GM18511 (cell line): ENCODE data around the gene GATAD2A.

Experiments
- ATAC-seq: cut with Tn5 transposase; IDR thresholded peaks from one replicate; pipeline ENCODE4 v1.9.1; 2021; ENCODE audit warnings: mild to moderate bottlenecking, moderate library complexity; ENCODE audit not compliant: unreplicated experiment

The GATAD2A gene

GRCh38 chr19:19540715-19541515 lies 135.4 kb downstream of the GATAD2A start:
- no peak for ATAC-seq

- no peak for ATAC-seq
These were observed 136.1 kb downstream of the GATAD2A start for GRCh38 chr19:19541616-19542015.

DNA sequence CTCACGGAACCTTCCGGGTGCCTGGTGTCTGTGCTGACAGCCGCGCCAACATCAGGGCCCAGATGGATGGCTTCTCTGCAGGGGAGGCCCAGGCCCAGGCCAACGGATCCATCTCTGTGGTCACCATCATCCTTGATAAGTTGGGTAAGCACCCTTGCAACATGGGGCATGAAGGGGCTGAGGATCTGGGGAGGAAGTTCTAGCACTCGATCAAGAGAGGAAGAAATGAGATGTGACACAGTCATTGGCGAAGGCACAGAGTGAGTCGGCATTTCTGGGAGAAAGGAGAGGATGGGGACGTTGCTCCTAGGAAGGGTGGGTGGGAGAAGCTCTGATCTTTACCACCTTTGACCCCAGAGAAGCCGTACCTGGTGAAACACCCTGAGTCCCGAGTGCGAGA lies 137.0 kb downstream of the GATAD2A start:
- no peak for ATAC-seq

- no peak for ATAC-seq
These were observed 137.6 kb downstream of the GATAD2A start for GRCh38 chr19:19543101-19543500.

DNA sequence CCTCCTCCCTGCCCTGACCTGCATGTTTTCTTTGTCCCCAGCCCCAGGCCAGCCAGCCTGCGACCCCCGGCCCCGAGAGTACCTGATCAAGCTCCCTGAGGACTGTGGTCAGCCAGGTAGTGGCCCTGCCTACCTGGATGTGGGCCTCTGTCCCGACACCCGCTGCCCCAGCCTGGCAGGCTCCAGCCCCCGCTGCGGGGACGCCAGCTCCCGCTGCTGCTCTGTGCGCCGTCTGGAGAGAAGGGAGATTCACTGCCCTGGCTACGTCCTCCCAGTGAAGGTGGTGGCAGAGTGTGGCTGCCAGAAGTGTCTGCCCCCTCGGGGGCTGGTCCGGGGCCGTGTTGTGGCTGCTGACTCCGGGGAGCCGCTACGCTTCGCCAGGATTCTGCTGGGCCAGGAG lies 138.2 kb downstream of the GATAD2A start:
- no peak for ATAC-seq

GRCh38 chr19:19544257-19544953 lies 138.9 kb downstream of the GATAD2A start:
- ATAC-seq: no peak

- ATAC-seq: no peak
These were observed 139.6 kb downstream of the GATAD2A start for GRCh38 chr19:19544954-19545591.

DNA sequence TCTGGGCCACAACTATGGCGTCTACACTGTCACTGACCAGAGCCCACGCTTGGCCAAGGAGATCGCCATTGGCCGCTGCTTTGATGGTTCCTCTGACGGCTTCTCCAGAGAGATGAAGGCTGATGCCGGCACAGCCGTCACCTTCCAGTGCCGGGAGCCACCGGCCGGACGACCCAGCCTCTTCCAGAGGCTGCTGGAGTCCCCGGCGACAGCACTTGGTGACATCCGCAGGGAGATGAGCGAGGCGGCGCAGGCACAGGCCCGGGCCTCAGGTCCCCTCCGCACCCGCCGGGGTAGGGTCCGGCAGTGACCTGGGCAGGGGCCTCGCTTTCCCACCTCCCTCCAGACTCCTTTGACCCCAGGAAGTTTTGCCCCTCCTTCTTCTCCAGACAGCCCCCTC lies 140.2 kb downstream of the GATAD2A start:
- no peak for ATAC-seq

DNA sequence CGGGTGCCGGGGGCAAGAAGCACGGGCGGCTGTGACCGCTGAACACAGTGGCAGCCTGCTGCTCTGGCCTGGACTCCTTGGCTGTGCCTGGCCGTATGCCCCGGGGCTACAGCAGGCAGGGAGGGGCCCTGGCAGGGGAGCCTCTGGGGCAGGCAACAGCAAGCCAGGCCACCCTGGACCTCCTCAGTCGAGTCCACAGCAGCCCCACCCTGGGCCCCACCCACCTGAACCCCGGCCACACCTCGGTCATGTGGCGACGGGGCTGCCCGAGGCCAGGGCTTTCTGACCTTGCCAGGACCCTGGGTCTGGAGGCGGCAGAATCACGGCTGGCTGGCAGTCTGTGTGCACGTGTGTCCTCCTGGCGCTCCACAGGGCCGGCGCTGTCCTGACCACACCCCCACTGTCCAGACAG lies 141.3 kb downstream of the GATAD2A start:
- ATAC-seq: no peak

DNA sequence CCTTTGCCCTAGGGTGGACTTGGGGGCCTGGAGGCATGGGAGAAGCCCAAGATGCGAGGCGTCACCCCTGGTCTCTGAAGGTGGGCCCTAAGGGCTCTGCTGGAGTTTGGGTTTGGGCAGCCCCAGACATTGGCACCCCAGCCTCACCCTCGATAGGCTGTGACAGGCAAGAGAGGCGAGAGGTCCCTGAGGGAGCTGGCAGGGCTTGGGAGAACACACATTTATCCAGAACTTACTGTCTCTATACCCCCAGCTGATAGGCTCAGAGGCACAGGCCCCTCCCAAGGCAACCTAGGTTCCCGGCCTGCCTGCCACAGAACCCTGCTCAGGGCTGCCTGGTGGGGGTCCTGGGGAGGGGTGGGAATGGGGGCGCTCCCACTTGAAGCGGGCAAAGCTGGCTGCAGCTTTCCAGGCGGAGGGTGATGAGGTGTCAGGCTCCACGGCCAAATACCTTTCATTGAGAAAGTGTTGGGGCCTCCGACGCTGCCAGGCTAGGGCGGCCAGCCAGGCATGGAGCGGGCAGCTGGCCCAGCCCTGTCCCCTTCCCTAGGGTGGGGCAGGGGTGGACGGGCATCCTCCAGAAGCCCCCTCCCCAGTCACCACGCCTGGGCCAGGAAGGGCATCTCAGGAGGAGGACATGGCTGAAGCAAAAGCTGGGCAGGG lies 142.3 kb downstream of the GATAD2A start:
- no peak for ATAC-seq

DNA sequence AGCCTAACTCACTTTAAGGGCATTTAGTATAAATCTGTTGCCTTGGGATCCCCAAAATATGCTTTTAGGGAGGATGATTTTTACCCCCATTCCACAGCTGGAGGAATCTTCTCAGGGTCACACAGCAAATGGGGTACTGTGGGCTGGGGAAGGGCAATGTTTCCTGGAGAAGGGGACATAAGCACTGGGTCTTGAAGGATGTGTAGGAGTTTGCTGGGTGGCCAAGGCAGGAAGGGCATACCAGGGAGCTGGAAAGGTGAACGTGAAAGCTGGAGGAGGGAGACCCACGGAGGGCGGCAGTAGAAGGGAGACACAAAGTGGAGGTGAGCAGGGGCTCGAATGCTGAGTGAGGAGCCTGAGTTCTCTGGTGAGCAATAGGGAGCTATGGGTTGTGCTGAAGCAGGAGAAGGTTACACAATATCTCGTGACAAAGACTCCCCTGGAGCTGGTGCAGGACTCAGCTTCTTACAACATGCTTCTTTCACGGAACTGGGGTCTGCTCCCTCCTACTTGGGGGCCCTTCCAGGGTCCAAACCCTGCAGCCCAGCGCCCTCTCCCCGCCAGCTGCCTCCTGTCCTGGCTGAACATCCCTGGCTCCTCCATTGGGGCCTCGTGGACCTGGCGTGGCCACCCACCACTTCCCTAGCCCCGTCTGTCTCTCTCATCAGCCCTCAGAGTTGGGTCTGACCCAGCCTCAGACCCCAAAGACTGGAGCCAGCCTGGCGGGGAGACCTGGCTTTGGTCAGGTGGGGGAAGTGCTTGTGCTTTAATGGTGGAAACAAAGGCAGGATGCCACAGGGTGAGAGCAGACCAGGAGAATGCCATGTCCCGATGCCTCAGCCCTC lies 143.7 kb downstream of the GATAD2A start:
- ATAC-seq: no peak

GRCh38 chr19:19549804-19550464 lies 144.5 kb downstream of the GATAD2A start:
- ATAC-seq: no peak

DNA sequence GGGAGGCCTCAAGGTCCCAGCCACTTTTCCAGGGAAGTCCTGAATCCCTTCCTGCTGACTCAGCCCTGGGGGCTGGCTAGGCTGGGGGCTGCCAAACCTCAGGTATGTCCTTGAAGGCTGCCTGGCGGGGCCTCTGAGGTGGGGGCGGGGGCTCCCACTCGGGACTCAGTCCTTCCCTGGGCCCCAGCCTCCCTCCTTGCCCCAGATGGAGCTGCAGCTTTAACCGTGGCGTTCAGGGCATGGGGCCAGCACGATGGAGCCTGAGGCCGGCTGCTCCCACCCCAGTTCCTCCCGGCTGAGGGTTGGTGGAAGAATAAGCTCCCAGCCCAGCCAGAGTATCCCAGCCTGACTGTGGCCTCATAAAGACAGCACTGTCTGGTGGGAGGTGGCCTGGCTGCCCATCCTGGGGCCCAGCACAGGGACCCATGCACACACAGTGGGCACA lies 145.0 kb downstream of the GATAD2A start:
- ATAC-seq: no peak

DNA sequence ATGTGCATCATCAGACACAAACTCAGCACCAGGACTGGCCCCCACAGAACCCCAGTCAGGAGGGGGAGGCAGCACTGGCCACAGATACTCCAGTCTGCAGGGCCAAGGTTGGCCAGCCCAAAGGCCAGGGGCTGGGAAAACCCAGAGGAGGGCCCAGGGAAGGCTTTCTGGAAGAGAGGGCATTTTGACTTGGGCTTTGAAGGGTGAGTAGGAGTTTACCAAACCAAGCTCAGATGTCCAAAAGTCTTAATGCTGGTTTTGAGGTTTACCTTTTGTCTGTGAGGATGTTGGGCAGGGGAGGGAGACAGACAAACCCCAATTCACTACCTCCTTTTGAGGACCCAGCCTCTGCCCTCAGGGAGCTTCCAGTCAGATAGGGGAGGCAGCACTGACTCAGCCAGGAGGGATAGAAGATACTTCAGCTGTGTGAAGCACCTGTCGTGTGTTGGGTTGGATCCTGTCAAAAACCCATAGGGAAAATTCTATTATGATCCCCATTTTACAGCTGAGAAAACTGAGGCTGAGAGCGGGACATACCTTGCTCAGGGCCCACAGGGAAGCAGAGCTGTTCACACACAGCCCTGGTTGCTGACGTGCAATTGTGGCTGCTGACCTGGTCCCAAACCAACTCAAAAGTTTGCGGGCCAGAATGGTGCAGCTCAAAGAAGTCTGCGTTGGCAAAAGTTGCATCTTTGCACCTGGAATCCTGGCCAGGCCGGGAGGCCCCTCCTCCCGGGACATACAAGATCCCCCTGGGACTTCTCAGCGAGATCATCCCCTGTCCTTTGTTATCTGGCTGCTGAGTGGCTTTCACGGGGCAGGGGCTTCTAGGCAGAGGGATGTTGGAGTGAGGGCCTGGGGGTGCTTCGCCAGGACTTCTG lies 145.7 kb downstream of the GATAD2A start:
- no peak for ATAC-seq

- no peak for ATAC-seq
These were observed 146.3 kb downstream of the GATAD2A start for GRCh38 chr19:19551853-19552192.

GRCh38 chr19:19552798-19553197 lies 147.3 kb downstream of the GATAD2A start:
- ATAC-seq: no peak

DNA sequence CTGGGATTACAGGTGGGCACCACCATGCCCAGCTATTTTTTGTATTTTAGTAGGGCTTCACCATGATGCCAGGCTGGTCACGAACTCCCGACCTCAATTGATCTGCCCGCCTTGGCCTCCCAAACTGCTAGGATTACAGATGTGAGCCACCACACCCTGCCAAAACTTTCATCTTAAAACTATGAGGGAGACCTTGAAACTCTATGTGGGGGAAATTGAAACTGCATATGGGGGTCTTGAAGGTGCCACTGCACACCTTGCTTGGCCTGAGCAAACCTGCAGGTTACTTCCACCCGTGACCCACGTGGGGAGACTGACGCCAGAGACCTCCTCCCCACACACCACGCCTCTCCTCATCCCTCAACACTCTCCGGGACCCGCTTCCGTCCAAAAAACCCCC lies 148.2 kb downstream of the GATAD2A start:
- no peak for ATAC-seq

DNA sequence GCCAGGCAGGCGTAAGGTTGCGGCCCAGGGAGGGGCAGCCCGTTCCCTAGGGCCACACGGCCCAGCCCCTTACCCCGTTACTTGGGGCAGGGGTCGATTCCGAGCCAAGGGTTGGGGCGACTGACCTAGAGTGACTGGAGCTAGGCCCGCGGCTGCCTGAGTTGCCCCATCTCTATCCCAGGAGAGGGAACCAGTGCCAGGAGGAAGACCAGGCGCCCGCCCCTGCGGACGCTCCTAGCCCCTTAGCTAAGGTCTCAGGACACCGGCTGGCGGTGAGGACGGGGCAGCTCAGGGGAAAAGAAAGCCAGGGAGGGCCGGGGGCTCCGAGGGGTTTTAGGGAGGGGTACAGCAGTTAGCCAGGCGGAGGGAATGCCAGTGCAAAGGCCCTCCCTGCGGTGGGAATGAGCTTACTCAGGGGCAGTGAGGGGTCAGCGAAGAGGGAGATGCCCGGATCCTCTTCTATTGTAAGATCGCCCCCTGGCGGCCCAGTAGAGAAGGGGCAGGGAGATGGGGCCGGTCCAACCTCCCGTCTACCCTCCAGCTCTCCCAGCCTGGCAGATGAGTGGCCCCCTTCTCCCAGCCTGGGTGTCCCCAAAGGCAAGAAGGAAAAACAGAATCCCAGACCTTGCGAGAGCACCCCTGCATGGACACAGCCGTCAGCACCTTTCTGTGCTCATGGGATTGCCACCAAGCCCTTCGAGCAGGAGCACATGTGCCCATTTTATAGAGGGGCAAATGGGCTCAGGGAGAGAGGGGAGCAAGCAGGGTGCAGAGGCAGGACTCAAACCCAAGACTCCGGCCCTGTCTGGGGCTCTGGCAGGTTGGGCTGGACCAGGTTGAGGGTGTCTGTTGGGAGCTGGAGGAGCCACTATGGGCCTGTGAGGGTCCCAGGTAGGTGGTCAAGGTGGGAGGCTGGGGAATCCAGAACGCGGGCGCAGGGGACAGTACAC lies 148.9 kb downstream of the GATAD2A start:
- no peak for ATAC-seq
